ENCODE data around the gene GANAB. TPM values are rescaled to one million over a fixed set of nuclear protein-coding genes. Genes with fewer than 3 reads are reported as not detected.

GANAB gene
- total and polyA plus RNA-seq, 2 of the 4 experiments (the other 2 are of a cell fraction): 209 to 344 TPM

- Histone ChIP-seq H3K23ac (ENCODE audit: low read depth, low read length) (peak within 1 kb of the TSS; percentile 80), H3K4me1 (ENCODE audit: control insufficient read depth, insufficient read depth, low read length) (peaks cover 3% of the 10 kb centered on the region), H2BK5ac (ENCODE audit: low read depth, low read length, poor library complexity, severe bottlenecking) (peak within 1 kb of the TSS; percentile 44), H3K9me3 (ENCODE audit: control insufficient read depth, insufficient read depth, low read length) (no peaks in the 10 kb centered on the region), H2AK5ac (ENCODE audit: low read depth, low read length) (peak within 1 kb of the TSS; percentile 71), H2BK20ac (ENCODE audit: low read depth, low read length) (0 out of 2 replicates have a peak within 1 kb of the TSS, but pooled peaks have one; percentile 18), H3K79me1 (ENCODE audit: low read depth in 1 of 2, low read length in 2 of 2) (peaks cover 21 to 27% of the 10 kb centered on the region in 2 experiments), H4K20me1 (ENCODE audit: insufficient read depth, low read length) (no peaks in the 10 kb centered on the region; the same call in 1 of the 2 replicates), H3K27me3 (ENCODE audit: control insufficient read depth, insufficient read depth, low read length) (no peaks in the 10 kb centered on the region), H3K9me1 (ENCODE audit: insufficient read depth, low read length) (peaks cover 7% of the 10 kb centered on the region; the same call in 1 of the 2 replicates), H2AFZ (replicated peaks; ENCODE audit: low read length, poor library complexity) (peak within 1 kb of the TSS; percentile 95), H3K56ac (ENCODE audit: extremely low read depth, insufficient read depth, low read length) (peak within 1 kb of the TSS; percentile 75), H3K14ac (replicated peaks; ENCODE audit: low read depth, low read length) (peak within 1 kb of the TSS; percentile 92), H2BK120ac (ENCODE audit: low read depth, low read length) (peak within 1 kb of the TSS; percentile 0; the same call in 1 of the 2 replicates), H3K4ac (ENCODE audit: low read depth, low read length) (peak within 1 kb of the TSS; percentile 83), H4K8ac (ENCODE audit: low read depth in 2 of 2, low read length in 2 of 2) (peak within 1 kb of the TSS; percentile 96 to 99), H2AK9ac (replicated peaks; ENCODE audit: low read depth, low read length, poor library complexity) (peak within 1 kb of the TSS; percentile 94), H2BK15ac (ENCODE audit: low read depth, low read length) (peak within 1 kb of the TSS; percentile 7; the same call in 1 of the 3 replicates), H3K4me2 (ENCODE audit: low read depth, low read length) (peak within 1 kb of the TSS; percentile 94), H3K9ac (ENCODE audit: low read depth, low read length) (peak within 1 kb of the TSS; percentile 97), H4K91ac (ENCODE audit: insufficient read depth, low read depth, low read length) (peak within 1 kb of the TSS; percentile 87), H3K36me3 (ENCODE audit: control insufficient read depth, insufficient read depth, low read length) (peaks cover 27% of the 10 kb centered on the region), H3K4me3 (ENCODE audit: insufficient read depth, low read depth, low read length) (peak within 1 kb of the TSS; percentile 89), H3K18ac (ENCODE audit: low read depth, low read length) (peak within 1 kb of the TSS; percentile 24; the same call in 1 of the 2 replicates), H3K27ac (ENCODE audit: insufficient read depth, low read length) (peak within 1 kb of the TSS; percentile 96), H4K5ac (ENCODE audit: low read depth, low read length) (peak within 1 kb of the TSS; percentile 40)
- BruUV-seq (replicated peaks): no TSS peak
- dilution Hi-C loops (cut with HindIII; ENCODE audit: low sequenced_read_pairs, unreplicated experiment) (no loop called here), in situ Hi-C loops (cut with MboI; ENCODE audit: low sequenced_read_pairs) (no loop called here), intact Hi-C loops (cut with micrococcal nuclease) (no loop called here)
- 1% methylated on average over 38 of the region's 77 CpGs; no CpG with 5 or more reads in 1 of the 2 experiments for WGBS, 2 experiments (ENCODE audit: extremely low coverage in 2 of 2, insufficient read length in 1 of 2)
- DNase-seq (peak; percentile 98), ATAC-seq (ENCODE audit: low read depth) (peak; percentile 99)
- POLR2A ChIA-PET (ENCODE audit: unreplicated experiment): interaction anchor here (0.6 to 1.1 kb wide), 3 partner anchors 30 to 305 kb away, joined by 5 to 15 read pairs (median 7); partner anchors contain the start of gene TUT1
- CTCF ChIA-PET: interaction anchor here (0.6 to 2.1 kb wide), 6 partner anchors 10 to 227 kb away, joined by 3 to 5 read pairs (median 4); partner anchors contain the start of genes EML3 and TUT1
- TF ChIP-seq RFX5 (IDR thresholded peaks at IDR 0.05; ENCODE audit: low read depth, low read length): no peak
- TF ChIP-seq CHD1 (IDR thresholded peaks at IDR 0.05; ENCODE audit: low read depth, low read length): no peak
- TF ChIP-seq CTCF (conservative IDR thresholded peaks at IDR 0.05; ENCODE audit: low read depth, low read length): peak; percentile 14; the same call in 1 of the 2 replicates
- TF ChIP-seq POLR2A (IDR thresholded peaks at IDR 0.05; ENCODE audit: low read depth, low read length): peak; percentile 45; the same call in 1 of the 2 replicates
- TF ChIP-seq RCOR1 (IDR thresholded peaks at IDR 0.05; ENCODE audit: insufficient replicate concordance, low read length): no peak
- peak; percentile 80 for TF ChIP-seq USF2 (IDR thresholded peaks at IDR 0.05; ENCODE audit: low read depth, low read length)
- TF ChIP-seq NFE2L2 (IDR thresholded peaks at IDR 0.05; ENCODE audit: low read depth, low read length): no peak
- TF ChIP-seq MAZ (IDR thresholded peaks at IDR 0.05; ENCODE audit: borderline replicate concordance, low read depth, low read length): peak; percentile 70; the same call in 1 of the 2 replicates
- peak; percentile 96 for TF ChIP-seq CEBPB (IDR thresholded peaks at IDR 0.05; ENCODE audit: low read depth, low read length)
- TF ChIP-seq ELK1 (IDR thresholded peaks at IDR 0.05; ENCODE audit: borderline replicate concordance, low read depth, low read length): no peak
- no peak for TF ChIP-seq SMC3 (IDR thresholded peaks at IDR 0.05; ENCODE audit: low read depth, low read length)
- TF ChIP-seq BHLHE40 (IDR thresholded peaks at IDR 0.05; ENCODE audit: low read depth, low read length): peak; percentile 70
These were observed 24.6 kb downstream of the GANAB start, which contains the start of gene B3GAT3 for GRCh38 chr11:62621567-62622470. B3GAT3 (minus strand) TSS chr11:62621986; CDS start chr11:62621947, 39 bp downstream.
